Liver (tissue), 9 donors: Measurements from ENCODE around the gene SMC6. TPM values are rescaled to one million over a fixed set of nuclear protein-coding genes. Genes with fewer than 3 reads are reported as not detected.

Experiments
- DNase-seq: peaks from one replicate; pipeline ENCODE4 v3.0.0-alpha.2; 2017; ENCODE audit warnings: low spot score
- H3K27ac ChIP-seq, 2 donors: one replicate each; pipeline ENCODE4 v1.7.0; 2013; ENCODE audit warnings: inconsistent platforms in 2 of 2, low read length in 2 of 2, control low read depth in 1 of 2, low read depth in 1 of 2, mild to moderate bottlenecking in 1 of 2
- H3K27me3 ChIP-seq, 4 donors: one replicate each; pipeline versions ENCODE4 v1.6.1 to v1.7.0; 2013; ENCODE audit warnings: low read length in 3 of 4, inconsistent platforms in 1 of 4, mild to moderate bottlenecking in 1 of 4, moderate library complexity in 1 of 4; ENCODE audit not compliant: control insufficient read depth in 4 of 4, insufficient read depth in 4 of 4
- H3K36me3 ChIP-seq, 4 donors: one replicate each; pipeline versions ENCODE4 v1.6.1 to v1.7.0; 2013; ENCODE audit warnings: low read length in 3 of 4, mild to moderate bottlenecking in 3 of 4, low read depth in 1 of 4, moderate library complexity in 1 of 4; ENCODE audit not compliant: control insufficient read depth in 4 of 4, insufficient read depth in 3 of 4
- H3K4me1 ChIP-seq, 4 donors: one replicate each; pipeline versions ENCODE4 v1.6.1 to v1.7.0; 2013; ENCODE audit warnings: low read length in 3 of 4, mild to moderate bottlenecking in 3 of 4, moderate library complexity in 1 of 4; ENCODE audit not compliant: control insufficient read depth in 4 of 4, insufficient read depth in 4 of 4
- H3K4me3 ChIP-seq, 3 donors: one replicate each; pipeline versions ENCODE4 v1.6.1 to v1.7.0; 2013; ENCODE audit warnings: low read length in 3 of 3, control low read depth in 1 of 3, low read depth in 1 of 3, mild to moderate bottlenecking in 1 of 3
- H3K9ac ChIP-seq, 2 donors: one replicate each; pipeline ENCODE4 v1.7.0; 2013; ENCODE audit warnings: low read length in 2 of 2, mild to moderate bottlenecking in 2 of 2, moderate library complexity in 2 of 2, control low read depth in 1 of 2, low read depth in 1 of 2
- H3K9me3 ChIP-seq, 4 donors: one replicate each; pipeline versions ENCODE4 v1.6.1 to v1.7.0; 2013; ENCODE audit warnings: low read length in 3 of 4; ENCODE audit not compliant: control insufficient read depth in 4 of 4
- EGR1 ChIP-seq, 2 donors: IDR thresholded peaks; 2 replicates each; pipeline ENCODE4 v1.6.1; 2016 to 2018; ENCODE audit warnings: antibody characterized with exemption in 2 of 2, low read depth in 2 of 2
- FOXA1 ChIP-seq: IDR thresholded peaks from 2 replicates; pipeline ENCODE4 v1.6.1; 2016; ENCODE audit warnings: antibody characterized with exemption
- FOXA2 ChIP-seq: IDR thresholded peaks from 2 replicates; pipeline ENCODE4 v1.6.1; 2016; ENCODE audit warnings: antibody characterized with exemption
- GABPA ChIP-seq, 2 donors: IDR thresholded peaks in 1 of 2; conservative IDR thresholded peaks in 1 of 2; 2 replicates each; pipeline ENCODE4 v1.6.1; 2016; ENCODE audit warnings: antibody characterized with exemption in 2 of 2, mild to moderate bottlenecking in 1 of 2, moderate library complexity in 1 of 2
- HNF4A ChIP-seq, 2 donors: conservative IDR thresholded peaks; 2 replicates each; pipeline ENCODE4 v1.6.1; 2016; ENCODE audit warnings: antibody characterized with exemption in 2 of 2, mild to moderate bottlenecking in 2 of 2
- HNF4G ChIP-seq: IDR thresholded peaks from 2 replicates; pipeline ENCODE4 v1.6.1; 2016; ENCODE audit warnings: antibody characterized with exemption
- JUND ChIP-seq, 2 donors: IDR thresholded peaks; 2 replicates each; pipeline ENCODE4 v1.6.1; 2016; ENCODE audit warnings: antibody characterized with exemption in 2 of 2
- NR2F2 ChIP-seq: IDR thresholded peaks from 2 replicates; pipeline ENCODE4 v1.6.1; 2016; ENCODE audit warnings: antibody characterized with exemption
- RAD21 ChIP-seq, 2 donors: IDR thresholded peaks; 2 replicates each; pipeline ENCODE4 v1.6.1; 2016; ENCODE audit warnings: antibody characterized with exemption in 2 of 2, mild to moderate bottlenecking in 2 of 2
- RXRA ChIP-seq, 2 donors: IDR thresholded peaks; 2 replicates each; pipeline ENCODE4 v1.6.1; 2017 to 2018; ENCODE audit warnings: antibody characterized with exemption in 2 of 2, mild to moderate bottlenecking in 1 of 2
- SP1 ChIP-seq: IDR thresholded peaks from 2 replicates; pipeline ENCODE4 v1.6.1; 2018; ENCODE audit warnings: antibody characterized with exemption, mild to moderate bottlenecking
- TAF1 ChIP-seq: conservative IDR thresholded peaks from 2 replicates; pipeline ENCODE4 v1.6.1; 2016; ENCODE audit warnings: antibody characterized with exemption, mild to moderate bottlenecking
- YY1 ChIP-seq: IDR thresholded peaks from 2 replicates; pipeline ENCODE4 v1.6.1; 2016; ENCODE audit warnings: antibody characterized with exemption, mild to moderate bottlenecking
- WGBS: extraction: QIAGEN DNeasy Blood & Tissue Kit; methylation state at CpG from one replicate; pipeline ENCODE4 v1.1.7; 2013; 5-methylcytosine and 5-hydroxymethylcytosine counted together
- polyA plus RNA-seq, 2 donors: library from polyadenylated mRNA; stranded (reverse) in 1 of 2; unstranded in 1 of 2; fragments of 200-250 nt in 1 of 2; fragments of >200 nt in 1 of 2; fragmentation: Nextera tagmentation in 1 of 2; extraction: Ambion mirVana in 1 of 2; gene quantifications; one replicate each; pipeline versions ENCODE4 v1.2.1 to v1.2.3, GENCODE V29; 2013 to 2015
- total RNA-seq, 2 donors: library from RNA; depleted of rRNA; stranded (reverse); fragments of >200 nt; gene quantifications; one replicate each; pipeline ENCODE4 v1.2.3, GENCODE V29; 2014
- TF ChIP-seq, protein P1 (sequence below): IDR thresholded peaks from 2 replicates; pipeline ENCODE4 v1.6.1; 2016; ENCODE audit warnings: antibody characterized with exemption
- TF ChIP-seq, protein P2 (sequence below): IDR thresholded peaks from 2 replicates; pipeline ENCODE4 v1.6.1; 2016; ENCODE audit warnings: antibody characterized with exemption
- TF ChIP-seq, protein P3 (sequence below): IDR thresholded peaks from 2 replicates; pipeline ENCODE4 v1.6.1; 2016; ENCODE audit warnings: antibody characterized with exemption
- TF ChIP-seq, protein P4 (sequence below): IDR thresholded peaks from 2 replicates; pipeline ENCODE4 v1.6.1; 2016; ENCODE audit warnings: antibody characterized with exemption, mild to moderate bottlenecking
- TF ChIP-seq, protein P5 (sequence below): fragments of 150-350 bp; IDR thresholded peaks from 2 replicates; pipeline ENCODE4 v1.5.1; 2017; ENCODE audit warnings: improper control_type of control experiment, low read depth, low read length; ENCODE audit not compliant: missing input control
- donor health status: healthy.
- donor health status: healthy.
- donor health status: healthy.
- donor health status: healthy.
- donor health status: healthy.

The SMC6 gene
- total and polyA plus RNA-seq, 4 donors, result 2.6 to 22.3 (median 11.0) TPM

DNA sequence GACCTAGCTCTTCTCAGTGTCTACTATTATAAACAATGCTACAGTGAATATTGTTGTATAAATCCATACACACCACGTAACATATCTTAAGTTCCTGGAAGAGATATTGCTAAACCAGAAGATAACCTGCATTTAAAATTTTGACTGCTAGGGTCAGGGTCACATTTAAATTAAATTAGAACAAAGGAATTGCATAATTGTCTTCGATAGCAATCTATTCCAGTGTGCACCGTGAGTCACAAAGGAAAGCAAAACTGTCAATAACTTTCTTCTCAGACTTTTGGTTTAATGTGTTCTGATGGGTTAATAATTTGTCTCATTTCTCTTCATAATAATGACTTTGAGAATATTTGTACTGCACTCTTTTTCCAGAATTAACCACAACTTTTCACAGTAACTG lies 4.5 kb upstream of the SMC6 start:
- Histone ChIP-seq H3K9ac (peak overlapping the region in 1 of 2 donors; percentile 37), H3K9me3 (no peaks in the 10 kb centered on the region), H3K4me1 (peaks cover 7 to 65% (median 56%) of the 10 kb centered on the region in 4 donors), H3K27me3 (no peaks in the 10 kb centered on the region), H3K4me3 (no peak overlapping the region), H3K27ac (peak overlapping the region; percentile 25 to 56), H3K36me3 (peaks cover 0 to 1% (median 0%) of the 10 kb centered on the region in 4 donors)
- TF ChIP-seq, protein P1, sequence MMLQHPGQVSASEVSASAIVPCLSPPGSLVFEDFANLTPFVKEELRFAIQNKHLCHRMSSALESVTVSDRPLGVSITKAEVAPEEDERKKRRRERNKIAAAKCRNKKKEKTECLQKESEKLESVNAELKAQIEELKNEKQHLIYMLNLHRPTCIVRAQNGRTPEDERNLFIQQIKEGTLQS, result no peak
- TF ChIP-seq HNF4A (conservative IDR thresholded peaks at IDR 0.05), result peak in 1 of 2 donors; percentile 6
- no peak for DNase-seq
- 20% methylated on average over 3 of the region's 3 CpGs for WGBS

DNA sequence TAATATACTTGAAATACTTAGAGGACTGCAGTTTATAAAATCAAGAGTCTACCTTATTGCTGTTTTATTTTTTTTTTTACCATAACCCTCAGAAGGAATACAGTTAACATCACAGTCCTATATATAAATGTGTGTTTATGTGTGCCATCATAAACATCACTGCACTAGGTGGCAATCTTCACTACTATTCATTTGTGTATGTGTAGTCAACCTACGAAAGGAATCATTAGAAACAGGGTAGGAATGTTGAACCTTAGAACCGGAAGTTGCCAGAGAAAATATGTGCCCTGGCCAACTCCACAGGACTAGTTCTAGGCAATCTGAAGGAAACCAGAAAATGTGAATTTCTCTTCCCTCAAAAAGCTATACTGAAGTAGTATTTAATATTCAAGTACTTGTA lies 3.7 kb upstream of the SMC6 start:
- WGBS, result 15% methylated on average over 2 of the region's 2 CpGs
- Histone ChIP-seq H3K4me1 (peaks cover 7 to 62% (median 52%) of the 10 kb centered on the region in 4 donors), H3K4me3 (no peak overlapping the region), H3K27me3 (no peaks in the 10 kb centered on the region), H3K9me3 (no peaks in the 10 kb centered on the region), H3K27ac (peak overlapping the region; percentile 25 to 56), H3K36me3 (peaks cover 0 to 1% (median 0%) of the 10 kb centered on the region in 4 donors), H3K9ac (peak overlapping the region in 1 of 2 donors; percentile 54)
- peak; percentile 68 to 71 for TF ChIP-seq RAD21 (IDR thresholded peaks at IDR 0.05)
- TF ChIP-seq RXRA (IDR thresholded peaks at IDR 0.05), result peak; percentile 13 to 36
- TF ChIP-seq, protein P1, result no peak
- no peak for TF ChIP-seq FOXA1
- peak; percentile 80 for TF ChIP-seq HNF4A (conservative IDR thresholded peaks at IDR 0.05)
- peak in 1 of 2 donors; percentile 10 for TF ChIP-seq EGR1 (IDR thresholded peaks at IDR 0.05; ENCODE audit: low read depth in 2 of 2)
- TF ChIP-seq, protein P2, sequence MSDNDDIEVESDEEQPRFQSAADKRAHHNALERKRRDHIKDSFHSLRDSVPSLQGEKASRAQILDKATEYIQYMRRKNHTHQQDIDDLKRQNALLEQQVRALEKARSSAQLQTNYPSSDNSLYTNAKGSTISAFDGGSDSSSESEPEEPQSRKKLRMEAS, result peak; percentile 44
- no peak for TF ChIP-seq JUND (IDR thresholded peaks at IDR 0.05)
- peak; percentile 85 for TF ChIP-seq SP1
- peak; percentile 46 for TF ChIP-seq HNF4G
- TF ChIP-seq YY1, result no peak
- no peak for TF ChIP-seq NR2F2
- no peak for TF ChIP-seq TAF1
- TF ChIP-seq, protein P3, sequence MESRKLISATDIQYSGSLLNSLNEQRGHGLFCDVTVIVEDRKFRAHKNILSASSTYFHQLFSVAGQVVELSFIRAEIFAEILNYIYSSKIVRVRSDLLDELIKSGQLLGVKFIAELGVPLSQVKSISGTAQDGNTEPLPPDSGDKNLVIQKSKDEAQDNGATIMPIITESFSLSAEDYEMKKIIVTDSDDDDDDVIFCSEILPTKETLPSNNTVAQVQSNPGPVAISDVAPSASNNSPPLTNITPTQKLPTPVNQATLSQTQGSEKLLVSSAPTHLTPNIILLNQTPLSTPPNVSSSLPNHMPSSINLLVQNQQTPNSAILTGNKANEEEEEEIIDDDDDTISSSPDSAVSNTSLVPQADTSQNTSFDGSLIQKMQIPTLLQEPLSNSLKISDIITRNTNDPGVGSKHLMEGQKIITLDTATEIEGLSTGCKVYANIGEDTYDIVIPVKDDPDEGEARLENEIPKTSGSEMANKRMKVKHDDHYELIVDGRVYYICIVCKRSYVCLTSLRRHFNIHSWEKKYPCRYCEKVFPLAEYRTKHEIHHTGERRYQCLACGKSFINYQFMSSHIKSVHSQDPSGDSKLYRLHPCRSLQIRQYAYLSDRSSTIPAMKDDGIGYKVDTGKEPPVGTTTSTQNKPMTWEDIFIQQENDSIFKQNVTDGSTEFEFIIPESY, result no peak
- peak; percentile 64 to 85 for TF ChIP-seq GABPA (IDR thresholded peaks at IDR 0.05 in 1 of 2, conservative IDR thresholded peaks at IDR 0.05 in 1 of 2)
- TF ChIP-seq FOXA2, result no peak
- TF ChIP-seq, protein P4, sequence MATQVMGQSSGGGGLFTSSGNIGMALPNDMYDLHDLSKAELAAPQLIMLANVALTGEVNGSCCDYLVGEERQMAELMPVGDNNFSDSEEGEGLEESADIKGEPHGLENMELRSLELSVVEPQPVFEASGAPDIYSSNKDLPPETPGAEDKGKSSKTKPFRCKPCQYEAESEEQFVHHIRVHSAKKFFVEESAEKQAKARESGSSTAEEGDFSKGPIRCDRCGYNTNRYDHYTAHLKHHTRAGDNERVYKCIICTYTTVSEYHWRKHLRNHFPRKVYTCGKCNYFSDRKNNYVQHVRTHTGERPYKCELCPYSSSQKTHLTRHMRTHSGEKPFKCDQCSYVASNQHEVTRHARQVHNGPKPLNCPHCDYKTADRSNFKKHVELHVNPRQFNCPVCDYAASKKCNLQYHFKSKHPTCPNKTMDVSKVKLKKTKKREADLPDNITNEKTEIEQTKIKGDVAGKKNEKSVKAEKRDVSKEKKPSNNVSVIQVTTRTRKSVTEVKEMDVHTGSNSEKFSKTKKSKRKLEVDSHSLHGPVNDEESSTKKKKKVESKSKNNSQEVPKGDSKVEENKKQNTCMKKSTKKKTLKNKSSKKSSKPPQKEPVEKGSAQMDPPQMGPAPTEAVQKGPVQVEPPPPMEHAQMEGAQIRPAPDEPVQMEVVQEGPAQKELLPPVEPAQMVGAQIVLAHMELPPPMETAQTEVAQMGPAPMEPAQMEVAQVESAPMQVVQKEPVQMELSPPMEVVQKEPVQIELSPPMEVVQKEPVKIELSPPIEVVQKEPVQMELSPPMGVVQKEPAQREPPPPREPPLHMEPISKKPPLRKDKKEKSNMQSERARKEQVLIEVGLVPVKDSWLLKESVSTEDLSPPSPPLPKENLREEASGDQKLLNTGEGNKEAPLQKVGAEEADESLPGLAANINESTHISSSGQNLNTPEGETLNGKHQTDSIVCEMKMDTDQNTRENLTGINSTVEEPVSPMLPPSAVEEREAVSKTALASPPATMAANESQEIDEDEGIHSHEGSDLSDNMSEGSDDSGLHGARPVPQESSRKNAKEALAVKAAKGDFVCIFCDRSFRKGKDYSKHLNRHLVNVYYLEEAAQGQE, result no peak
- TF ChIP-seq, protein P5, sequence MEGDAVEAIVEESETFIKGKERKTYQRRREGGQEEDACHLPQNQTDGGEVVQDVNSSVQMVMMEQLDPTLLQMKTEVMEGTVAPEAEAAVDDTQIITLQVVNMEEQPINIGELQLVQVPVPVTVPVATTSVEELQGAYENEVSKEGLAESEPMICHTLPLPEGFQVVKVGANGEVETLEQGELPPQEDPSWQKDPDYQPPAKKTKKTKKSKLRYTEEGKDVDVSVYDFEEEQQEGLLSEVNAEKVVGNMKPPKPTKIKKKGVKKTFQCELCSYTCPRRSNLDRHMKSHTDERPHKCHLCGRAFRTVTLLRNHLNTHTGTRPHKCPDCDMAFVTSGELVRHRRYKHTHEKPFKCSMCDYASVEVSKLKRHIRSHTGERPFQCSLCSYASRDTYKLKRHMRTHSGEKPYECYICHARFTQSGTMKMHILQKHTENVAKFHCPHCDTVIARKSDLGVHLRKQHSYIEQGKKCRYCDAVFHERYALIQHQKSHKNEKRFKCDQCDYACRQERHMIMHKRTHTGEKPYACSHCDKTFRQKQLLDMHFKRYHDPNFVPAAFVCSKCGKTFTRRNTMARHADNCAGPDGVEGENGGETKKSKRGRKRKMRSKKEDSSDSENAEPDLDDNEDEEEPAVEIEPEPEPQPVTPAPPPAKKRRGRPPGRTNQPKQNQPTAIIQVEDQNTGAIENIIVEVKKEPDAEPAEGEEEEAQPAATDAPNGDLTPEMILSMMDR, result no peak
- no peak for DNase-seq
